PC-3 (cell line): Measurements from ENCODE around the gene TP53. TPM values are rescaled to one million over a fixed set of nuclear protein-coding genes. Genes with fewer than 3 reads are reported as not detected.

Source experiments
- ATAC-seq: fragments of 200-7000 bp; cut with Tn5 transposase; 2 replicates; pipeline ENCODE4 v1.9.1; 2020; ENCODE audit warnings: mild to moderate bottlenecking, moderate library complexity
- BruUV-seq: library from RNA; stranded (reverse); fragments of 400-500 nt; replicated peaks from 2 replicates; lab custom pipeline; 2021; lab: Mats Ljungman, UMichigan
- CTCF ChIA-PET: fragments of 300-600 bp; sonication (Branson Sonifier 250); formaldehyde crosslinking; loops from one replicate; lab custom pipeline; 2022; ENCODE audit warnings: antibody characterized with exemption; lab: Charles Lee
- POLR2A ChIA-PET: fragments of 300-600 bp; sonication (Branson Sonifier 250); formaldehyde crosslinking; loops from one replicate; lab custom pipeline; 2022; ENCODE audit warnings: antibody characterized with exemption; ENCODE audit not compliant: unreplicated experiment; lab: Charles Lee
- DNase-seq: peaks from one replicate; pipeline ENCODE4 v3.0.0-alpha.2; 2015
- H2AFZ ChIP-seq: fragments of 300-600 bp; sonication (generic); 2 replicates; pipeline ENCODE4 v1.6.0; 2016; ENCODE audit warnings: antibody characterized with exemption, low read length
- H3F3A ChIP-seq: fragments of 300-600 bp; sonication (generic); one replicate; pipeline ENCODE4 v1.6.0; 2017; ENCODE audit warnings: antibody characterized with exemption, low read length, control low read depth, mild to moderate bottlenecking; ENCODE audit not compliant: unreplicated experiment
- H3K27ac ChIP-seq: fragments of 300-600 bp; sonication (generic); 2 replicates; pipeline ENCODE4 v1.5.1; 2016; ENCODE audit warnings: mild to moderate bottlenecking, low read length
- H3K27me3 ChIP-seq: fragments of 300-600 bp; sonication (generic); 2 replicates; pipeline ENCODE4 v1.6.1; 2016; ENCODE audit warnings: low read length, mixed read lengths
- H3K36me3 ChIP-seq: fragments of 300-600 bp; sonication (generic); 2 replicates; pipeline ENCODE4 v1.6.1; 2016; ENCODE audit warnings: low read depth, mixed run types, low read length, mixed read lengths
- H3K4me1 ChIP-seq: fragments of 300-600 bp; sonication (generic); 2 replicates; pipeline ENCODE4 v1.5.1; 2016; ENCODE audit warnings: low read length; ENCODE audit not compliant: insufficient read depth
- H3K4me2 ChIP-seq: fragments of 300-600 bp; sonication (generic); 2 replicates; pipeline ENCODE4 v1.6.0; 2016; ENCODE audit warnings: low read length
- H3K4me3 ChIP-seq: fragments of 300-600 bp; sonication (generic); 2 replicates; pipeline ENCODE4 v1.5.1; 2016; ENCODE audit warnings: mild to moderate bottlenecking, low read length, mixed read lengths
- H3K79me2 ChIP-seq: fragments of 300-600 bp; sonication (generic); 2 replicates; pipeline ENCODE4 v1.6.1; 2017; ENCODE audit warnings: low read length, mixed read lengths
- H3K9ac ChIP-seq: fragments of 300-600 bp; sonication (generic); 2 replicates; pipeline ENCODE4 v1.6.0; 2016; ENCODE audit warnings: mild to moderate bottlenecking, low read length
- H3K9me2 ChIP-seq: fragments of 300-600 bp; sonication (generic); replicated peaks from 2 replicates; pipeline ENCODE4 v1.6.1; 2016; ENCODE audit warnings: mixed run types, low read length, mixed read lengths
- H3K9me3 ChIP-seq: fragments of 300-600 bp; sonication (generic); 2 replicates; pipeline ENCODE4 v1.6.1; 2016; ENCODE audit warnings: low read length, mixed read lengths
- H4K20me1 ChIP-seq: fragments of 300-600 bp; sonication (generic); 2 replicates; pipeline ENCODE4 v1.6.1; 2016; ENCODE audit warnings: low read length, mixed read lengths
- EZH2 ChIP-seq: fragments of 300-600 bp; sonication (generic); IDR thresholded peaks from one replicate; pipeline ENCODE4 v1.6.1; 2017; ENCODE audit warnings: antibody characterized with exemption, mild to moderate bottlenecking, low read length; ENCODE audit not compliant: unreplicated experiment
- EZH2phosphoT487 ChIP-seq: fragments of 300-600 bp; sonication (generic); IDR thresholded peaks from 2 replicates; pipeline ENCODE4 v1.6.1; 2018; ENCODE audit warnings: mild to moderate bottlenecking, antibody characterized with exemption, low read length, borderline replicate concordance
- intact Hi-C: fragments of 100-400 bp; cut with micrococcal nuclease; formaldehyde crosslinking; loops from 2 replicates; pipeline ENCODE4 v1.9.0; 2023
- total RNA-seq: library from RNA; depleted of rRNA; stranded (reverse); fragments of >200 nt; gene quantifications from 2 replicates; pipeline ENCODE4 v1.2.3, GENCODE V29; 2014
- TF ChIP-seq, protein P1 (sequence below): fragments of 300-600 bp; sonication (generic); conservative IDR thresholded peaks from 2 replicates; pipeline ENCODE4 v1.5.1; 2017; ENCODE audit warnings: antibody characterized with exemption, low read depth, mild to moderate bottlenecking, low read length

The TP53 gene
- total RNA-seq, 1 experiment from 2014 or later, result 3.4 TPM

DNA sequence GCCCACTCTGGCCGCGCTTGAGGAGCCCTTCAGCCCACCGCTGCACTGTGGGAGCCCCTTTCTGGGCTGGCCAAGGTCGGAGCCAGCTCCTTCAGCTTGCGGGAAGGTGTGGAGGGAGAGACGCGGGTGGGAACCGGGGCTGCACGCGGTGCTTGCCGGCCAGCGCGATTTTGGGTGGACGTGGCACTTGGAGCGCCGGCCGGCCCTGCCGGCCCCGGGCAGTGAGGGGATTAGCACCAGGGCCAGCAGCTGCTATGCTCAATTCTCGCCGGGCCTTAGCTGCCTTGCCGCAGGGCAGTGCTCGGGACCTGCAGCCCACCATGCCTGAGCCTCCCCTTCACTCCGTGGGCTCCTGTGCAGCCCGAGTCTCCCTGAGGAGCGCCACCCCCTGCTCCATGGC, 46.5 kb downstream of the TP53 start:
- Histone ChIP-seq H3K4me2 (no peak overlapping the region), H2AFZ (no peak overlapping the region), H3K9me2 (no peaks in the 10 kb centered on the region), H3K4me1 (no peaks in the 10 kb centered on the region), H3K36me3 (no peaks in the 10 kb centered on the region), H3F3A (no peaks in the 10 kb centered on the region), H3K27me3 (no peaks in the 10 kb centered on the region), H3K4me3 (no peak overlapping the region), H4K20me1 (no peaks in the 10 kb centered on the region), H3K9me3 (no peaks in the 10 kb centered on the region), H3K27ac (no peak overlapping the region), H3K79me2 (no peaks in the 10 kb centered on the region), H3K9ac (no peak overlapping the region)
- TF ChIP-seq, protein P1, sequence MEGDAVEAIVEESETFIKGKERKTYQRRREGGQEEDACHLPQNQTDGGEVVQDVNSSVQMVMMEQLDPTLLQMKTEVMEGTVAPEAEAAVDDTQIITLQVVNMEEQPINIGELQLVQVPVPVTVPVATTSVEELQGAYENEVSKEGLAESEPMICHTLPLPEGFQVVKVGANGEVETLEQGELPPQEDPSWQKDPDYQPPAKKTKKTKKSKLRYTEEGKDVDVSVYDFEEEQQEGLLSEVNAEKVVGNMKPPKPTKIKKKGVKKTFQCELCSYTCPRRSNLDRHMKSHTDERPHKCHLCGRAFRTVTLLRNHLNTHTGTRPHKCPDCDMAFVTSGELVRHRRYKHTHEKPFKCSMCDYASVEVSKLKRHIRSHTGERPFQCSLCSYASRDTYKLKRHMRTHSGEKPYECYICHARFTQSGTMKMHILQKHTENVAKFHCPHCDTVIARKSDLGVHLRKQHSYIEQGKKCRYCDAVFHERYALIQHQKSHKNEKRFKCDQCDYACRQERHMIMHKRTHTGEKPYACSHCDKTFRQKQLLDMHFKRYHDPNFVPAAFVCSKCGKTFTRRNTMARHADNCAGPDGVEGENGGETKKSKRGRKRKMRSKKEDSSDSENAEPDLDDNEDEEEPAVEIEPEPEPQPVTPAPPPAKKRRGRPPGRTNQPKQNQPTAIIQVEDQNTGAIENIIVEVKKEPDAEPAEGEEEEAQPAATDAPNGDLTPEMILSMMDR, result no peak
- no peak for TF ChIP-seq EZH2
- no peak for TF ChIP-seq EZH2phosphoT487
- ATAC-seq (no peak), DNase-seq (no peak)
- ChIA-PET POLR2A (no interaction called here), CTCF (no interaction called here)
- BruUV-seq, result no TSS peak
- intact Hi-C loops, result no loop called here

DNA sequence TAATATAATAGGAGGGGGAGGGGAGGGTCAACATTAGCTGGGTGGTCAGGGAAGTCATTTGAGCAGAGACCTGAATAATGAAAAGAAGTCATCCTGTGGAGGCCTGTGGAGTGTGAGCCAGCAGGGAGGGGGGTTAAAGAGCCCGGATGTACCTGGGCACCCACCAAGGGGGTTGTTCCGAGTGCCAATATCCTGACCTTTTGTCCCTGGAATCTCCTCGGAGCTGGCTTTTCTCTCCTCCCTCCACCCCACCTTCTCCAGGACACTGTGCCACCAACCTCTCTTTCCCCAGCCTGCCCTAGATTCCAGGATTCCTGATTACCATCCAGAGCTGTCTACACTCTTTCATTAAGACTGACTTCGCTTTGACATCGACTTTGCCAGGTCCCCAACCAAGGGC, 51.1 kb downstream of the TP53 start:
- Histone ChIP-seq H3K4me1 (no peaks in the 10 kb centered on the region), H4K20me1 (no peaks in the 10 kb centered on the region), H3K36me3 (no peaks in the 10 kb centered on the region), H2AFZ (no peak overlapping the region), H3K27ac (no peak overlapping the region), H3K9ac (no peak overlapping the region), H3K9me3 (no peaks in the 10 kb centered on the region), H3K4me3 (no peak overlapping the region), H3K79me2 (no peaks in the 10 kb centered on the region), H3F3A (no peaks in the 10 kb centered on the region), H3K9me2 (no peaks in the 10 kb centered on the region), H3K27me3 (no peaks in the 10 kb centered on the region), H3K4me2 (no peak overlapping the region)
- TF ChIP-seq, protein P1, result no peak
- no peak for TF ChIP-seq EZH2phosphoT487
- no peak for TF ChIP-seq EZH2
- no TSS peak for BruUV-seq
- no peak for DNase-seq
- ATAC-seq, result no peak
- CTCF ChIA-PET, result no interaction called here
- intact Hi-C loops, result no loop called here
- POLR2A ChIA-PET, result no interaction called here

DNA sequence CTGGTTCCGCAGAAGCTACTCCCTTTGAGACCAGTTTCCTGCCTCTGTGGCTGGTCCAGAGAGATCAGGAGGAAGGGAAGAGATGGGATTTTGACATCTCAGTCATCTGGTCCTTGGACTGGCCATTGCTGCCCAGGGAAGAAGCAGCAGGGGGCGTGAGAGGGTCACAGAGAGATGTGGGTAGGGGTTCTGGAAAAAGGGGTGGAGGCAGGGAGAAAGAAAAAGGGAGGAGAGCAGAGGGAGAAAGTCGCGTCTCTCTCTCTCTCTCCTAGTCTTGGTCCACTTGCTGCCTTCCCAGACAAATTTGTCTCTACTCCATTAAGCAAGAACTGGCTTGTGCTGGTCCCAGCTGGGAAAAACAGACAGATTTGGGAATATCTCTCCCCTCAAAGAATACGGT, 52.9 kb downstream of the TP53 start:
- H3K9me3 ChIP-seq, result no peaks in the 10 kb centered on the region
- H3K9me2 ChIP-seq, result no peaks in the 10 kb centered on the region
- ChIA-PET CTCF (no interaction called here), POLR2A (no interaction called here)
- no peaks in the 10 kb centered on the region for H3K79me2 ChIP-seq
- H3K36me3 ChIP-seq, result no peaks in the 10 kb centered on the region
- H3K9ac ChIP-seq, result no peak overlapping the region
- H4K20me1 ChIP-seq, result no peaks in the 10 kb centered on the region
- H2AFZ ChIP-seq, result no peak overlapping the region
- ATAC-seq (peak; percentile 50), DNase-seq (peak; percentile 38)
- no TSS peak for BruUV-seq
- no peaks in the 10 kb centered on the region for H3F3A ChIP-seq
- no peak overlapping the region for H3K4me2 ChIP-seq
- H3K27me3 ChIP-seq, result no peaks in the 10 kb centered on the region
- no peak overlapping the region for H3K4me3 ChIP-seq
- intact Hi-C loops, result loop anchor here (5.0 kb wide), 1 partner anchor 53 kb away; the partner anchor contains the start of genes TP53 and WRAP53
- TF ChIP-seq, protein P1, result peak; percentile 54
- no peak for TF ChIP-seq EZH2phosphoT487
- no peaks in the 10 kb centered on the region for H3K4me1 ChIP-seq
- no peak overlapping the region for H3K27ac ChIP-seq
